Measurements from ENCODE around the gene BRMS1L. TPM values are rescaled to one million over a fixed set of nuclear protein-coding genes. Genes with fewer than 3 reads are reported as not detected.

BRMS1L gene
- total RNA-seq, 1 donor from 2014 or later, result 10.3 TPM

DNA sequence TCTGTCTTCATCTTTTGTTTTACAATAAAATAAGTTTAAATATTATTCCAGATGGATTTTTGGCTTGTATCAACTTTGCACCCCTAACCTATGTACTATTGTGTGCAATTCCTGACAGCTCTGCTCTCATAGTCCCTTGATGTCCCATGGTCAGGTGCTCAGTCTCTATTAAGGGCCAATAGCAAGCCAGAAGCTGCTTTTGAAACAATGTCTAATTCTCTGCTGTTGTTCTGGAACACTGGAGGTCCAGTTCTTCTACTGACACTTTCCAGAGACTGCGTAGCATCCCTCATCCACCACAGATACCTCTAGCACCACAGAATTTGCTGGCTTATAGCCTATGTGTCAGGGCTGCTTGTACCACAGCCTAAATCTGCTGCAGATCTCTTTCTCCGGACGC lies 74.6 kb downstream of the BRMS1L start:
- ATAC-seq (ENCODE audit: poor library complexity) (no peak), DNase-seq (no peak)
- intact Hi-C loops (cut with DNase I), result no loop called here

DNA sequence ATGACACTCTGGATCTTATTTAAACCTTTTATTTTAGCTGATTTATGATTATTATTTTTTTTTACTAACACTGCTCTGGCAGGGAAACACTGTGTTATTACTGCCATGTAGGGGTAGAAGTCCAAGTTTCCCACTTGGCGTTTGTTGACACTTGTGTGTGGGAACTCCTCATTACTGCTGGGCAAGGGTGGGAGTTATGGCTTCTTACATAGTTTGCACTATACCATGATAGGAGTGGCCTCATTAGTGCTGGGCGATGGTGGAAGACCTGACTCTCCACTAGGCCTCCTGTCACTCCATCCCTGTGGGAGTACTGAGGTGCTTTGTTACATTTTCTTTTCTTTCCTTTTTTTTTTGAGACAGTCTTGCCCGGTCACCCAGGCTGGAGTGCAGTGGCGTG lies 83.5 kb downstream of the BRMS1L start:
- intact Hi-C loops (cut with DNase I), result no loop called here
- ATAC-seq (ENCODE audit: poor library complexity) (no peak), DNase-seq (no peak)

DNA sequence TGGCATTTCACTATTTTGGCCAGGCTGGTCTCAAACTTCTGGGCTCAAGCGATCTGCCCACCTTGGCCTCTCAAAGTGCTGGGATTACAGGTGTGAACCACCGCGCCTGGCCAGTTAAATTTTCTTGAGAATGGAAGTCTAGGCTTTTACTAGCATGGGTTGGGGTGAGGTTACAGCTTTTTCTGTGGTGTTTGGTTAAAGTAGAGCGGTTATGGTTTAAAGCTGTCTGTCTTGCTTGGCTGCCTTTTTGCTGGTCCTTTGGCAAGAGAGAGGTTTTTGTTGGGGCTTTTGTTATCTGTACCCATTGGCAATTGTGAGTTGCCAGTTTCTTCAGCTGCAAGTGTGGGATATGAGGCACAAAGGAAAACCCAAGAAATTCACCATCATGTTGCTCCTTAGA lies 84.1 kb downstream of the BRMS1L start:
- intact Hi-C loops (cut with DNase I), result no loop called here
- no peak for ATAC-seq (ENCODE audit: poor library complexity)
- no peak for DNase-seq

DNA sequence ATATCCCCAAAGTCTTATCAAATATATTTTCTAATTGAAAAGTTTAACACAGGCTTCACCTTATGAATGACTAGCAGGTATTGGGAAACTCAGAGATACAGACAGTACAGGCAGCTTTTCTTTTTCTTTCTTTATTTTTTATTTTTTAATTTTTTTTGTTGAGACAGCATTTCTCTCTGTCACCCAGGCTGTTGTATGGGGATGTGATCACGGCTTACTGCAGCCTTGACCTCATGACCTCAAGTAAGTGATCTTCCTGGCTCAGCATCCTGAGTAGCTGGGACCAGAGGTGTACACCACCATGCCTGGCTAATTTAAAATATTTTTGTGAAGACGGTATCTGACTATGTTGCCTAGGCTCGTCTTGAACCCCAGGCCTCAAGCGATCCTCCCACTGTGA lies 85.0 kb downstream of the BRMS1L start:
- no peak for ATAC-seq (ENCODE audit: poor library complexity)

DNA sequence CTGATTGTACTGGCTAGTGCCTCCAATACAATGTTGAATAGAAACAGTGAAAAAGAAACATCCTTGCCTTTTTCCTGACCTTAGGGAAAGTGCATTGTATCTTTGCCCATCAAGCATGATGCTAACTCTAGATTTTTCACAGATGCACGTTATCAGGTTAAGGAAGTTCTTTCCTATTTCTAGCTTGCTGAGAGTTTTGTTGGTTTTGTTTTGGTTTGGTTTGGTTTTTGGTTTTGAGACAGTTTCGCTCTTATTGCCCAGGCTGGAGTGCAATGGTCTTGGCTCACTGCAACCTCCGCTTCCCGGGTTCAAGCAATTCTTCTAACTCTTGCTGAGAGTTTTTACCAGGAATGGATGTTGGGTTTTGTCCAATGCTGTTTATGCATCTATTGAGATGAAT lies 89.0 kb downstream of the BRMS1L start:
- intact Hi-C loops (cut with DNase I), result no loop called here
- ATAC-seq (ENCODE audit: poor library complexity) (no peak), DNase-seq (no peak)

More for the DNA sequence above, 85.0 kb downstream of the BRMS1L start:
- DNase-seq, result no peak
- intact Hi-C loops (cut with DNase I), result no loop called here

DNA sequence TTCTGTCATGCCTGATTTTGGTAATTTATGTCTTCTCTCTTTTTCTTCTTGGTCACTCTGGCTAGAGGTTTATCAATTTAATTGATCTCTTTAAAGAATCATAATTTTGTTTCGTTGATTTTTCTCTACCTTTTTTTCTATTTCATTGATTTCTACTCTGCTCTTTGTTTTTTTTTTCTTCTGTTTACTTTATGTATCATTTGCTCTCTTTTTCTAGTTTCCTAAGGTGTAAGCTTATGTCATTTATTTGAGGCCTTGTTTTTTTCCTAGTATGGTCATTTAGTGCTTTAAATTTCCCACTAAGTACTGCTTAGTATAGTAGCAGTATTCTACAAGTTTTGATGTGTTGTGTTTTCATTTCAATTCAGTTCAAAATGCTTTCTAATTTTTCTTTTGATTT lies 89.6 kb downstream of the BRMS1L start:
- ATAC-seq (ENCODE audit: poor library complexity), result no peak
- no peak for DNase-seq
- intact Hi-C loops (cut with DNase I), result no loop called here

Other genes with a start within 250 kb of the BRMS1L start
- 31.3 TPM for gene RALGAPA1, start 17.0 kb upstream of the BRMS1L start, total RNA-seq